WI38 (cell line): ENCODE measurements around the gene WDHD1.
"Not testable (repeated sequence)": the region's sequence is repeated elsewhere in the genome, so short reads cannot be mapped to it uniquely, and the experiment has no call there.

Source experiments
- H3K4me3 ChIP-seq: 2 replicates; pipeline ENCODE4 v1.5.1; 2011; ENCODE audit warnings: low read depth, mild to moderate bottlenecking, control low read depth, low read length
- TF ChIP-seq, protein P1 (sequence below): IDR thresholded peaks from 2 replicates; pipeline ENCODE4 v1.5.1; 2012; ENCODE audit warnings: low read depth, mild to moderate bottlenecking, control low read depth, low read length

WDHD1 gene

GRCh38 chr14:54933006-54933405 lies 93.9 kb downstream of the WDHD1 start:
- no peak overlapping the region for H3K4me3 ChIP-seq

GRCh38 chr14:54931598-54932340 lies 95.1 kb downstream of the WDHD1 start:
- H3K4me3 ChIP-seq = no peak overlapping the region
- TF ChIP-seq, protein P1, sequence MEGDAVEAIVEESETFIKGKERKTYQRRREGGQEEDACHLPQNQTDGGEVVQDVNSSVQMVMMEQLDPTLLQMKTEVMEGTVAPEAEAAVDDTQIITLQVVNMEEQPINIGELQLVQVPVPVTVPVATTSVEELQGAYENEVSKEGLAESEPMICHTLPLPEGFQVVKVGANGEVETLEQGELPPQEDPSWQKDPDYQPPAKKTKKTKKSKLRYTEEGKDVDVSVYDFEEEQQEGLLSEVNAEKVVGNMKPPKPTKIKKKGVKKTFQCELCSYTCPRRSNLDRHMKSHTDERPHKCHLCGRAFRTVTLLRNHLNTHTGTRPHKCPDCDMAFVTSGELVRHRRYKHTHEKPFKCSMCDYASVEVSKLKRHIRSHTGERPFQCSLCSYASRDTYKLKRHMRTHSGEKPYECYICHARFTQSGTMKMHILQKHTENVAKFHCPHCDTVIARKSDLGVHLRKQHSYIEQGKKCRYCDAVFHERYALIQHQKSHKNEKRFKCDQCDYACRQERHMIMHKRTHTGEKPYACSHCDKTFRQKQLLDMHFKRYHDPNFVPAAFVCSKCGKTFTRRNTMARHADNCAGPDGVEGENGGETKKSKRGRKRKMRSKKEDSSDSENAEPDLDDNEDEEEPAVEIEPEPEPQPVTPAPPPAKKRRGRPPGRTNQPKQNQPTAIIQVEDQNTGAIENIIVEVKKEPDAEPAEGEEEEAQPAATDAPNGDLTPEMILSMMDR = no peak

More at GRCh38 chr14:54933006-54933405, 93.9 kb downstream of the WDHD1 start:
- TF ChIP-seq, protein P1 = no peak

DNA sequence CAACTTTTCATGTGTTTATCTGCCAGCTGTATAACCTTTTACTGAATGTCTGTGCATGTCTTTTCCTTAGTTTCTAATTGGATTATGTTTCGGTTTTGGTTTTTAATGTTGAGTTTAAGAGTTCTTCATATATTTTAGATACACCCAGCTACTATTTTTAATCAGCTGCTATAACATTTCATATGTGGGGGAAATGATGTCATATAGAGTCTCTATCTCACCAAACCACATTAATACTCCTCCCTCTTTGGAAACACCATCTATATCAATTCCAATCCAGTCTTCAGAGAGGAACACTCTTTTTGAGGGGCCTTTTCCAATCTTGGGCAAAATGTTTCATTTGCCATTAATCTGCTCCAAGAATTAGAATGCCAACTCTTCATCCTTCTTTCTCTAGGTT lies 95.8 kb downstream of the WDHD1 start:
- no peak overlapping the region for H3K4me3 ChIP-seq
- TF ChIP-seq, protein P1 = no peak

DNA sequence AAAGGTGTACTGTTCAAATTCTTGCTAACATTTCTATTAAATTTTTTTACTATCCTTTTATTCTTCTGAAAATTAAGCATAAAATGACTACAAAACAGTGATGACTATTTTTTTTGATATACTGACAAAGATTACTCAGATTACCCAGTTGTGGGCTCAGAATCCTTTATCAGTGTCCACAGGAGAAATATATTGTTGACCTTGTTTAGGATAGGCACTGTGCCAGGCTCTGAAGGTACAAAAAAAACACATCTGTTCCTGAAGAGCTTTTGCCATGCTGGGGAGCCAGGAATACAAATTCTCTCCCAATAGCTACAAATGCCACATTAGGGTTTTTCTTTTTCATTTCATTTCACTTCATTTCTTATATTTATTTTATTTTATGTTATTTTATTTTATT lies 97.3 kb downstream of the WDHD1 start:
- TF ChIP-seq, protein P1 = no peak
- no peak overlapping the region for H3K4me3 ChIP-seq

DNA sequence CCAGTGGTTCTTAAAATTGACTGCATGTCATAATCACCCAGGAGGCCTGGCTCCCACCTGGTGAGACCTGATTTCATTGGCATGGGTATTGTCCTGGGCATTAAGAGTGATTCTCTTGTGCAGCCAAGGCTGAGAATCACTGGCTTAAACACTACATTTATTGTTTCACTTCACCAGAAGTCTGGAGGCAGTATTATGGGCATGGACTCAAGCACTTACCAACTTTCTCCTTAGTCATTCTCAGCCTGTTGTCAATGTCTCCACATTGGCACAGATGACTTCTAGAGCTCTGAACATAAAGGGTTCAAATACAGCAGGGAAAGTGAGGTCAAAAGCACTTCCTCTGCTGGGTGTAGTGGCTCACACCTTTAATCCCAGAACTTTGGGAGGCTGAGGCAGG lies 98.7 kb downstream of the WDHD1 start:
- no peak overlapping the region for H3K4me3 ChIP-seq
- TF ChIP-seq, protein P1 = no peak

DNA sequence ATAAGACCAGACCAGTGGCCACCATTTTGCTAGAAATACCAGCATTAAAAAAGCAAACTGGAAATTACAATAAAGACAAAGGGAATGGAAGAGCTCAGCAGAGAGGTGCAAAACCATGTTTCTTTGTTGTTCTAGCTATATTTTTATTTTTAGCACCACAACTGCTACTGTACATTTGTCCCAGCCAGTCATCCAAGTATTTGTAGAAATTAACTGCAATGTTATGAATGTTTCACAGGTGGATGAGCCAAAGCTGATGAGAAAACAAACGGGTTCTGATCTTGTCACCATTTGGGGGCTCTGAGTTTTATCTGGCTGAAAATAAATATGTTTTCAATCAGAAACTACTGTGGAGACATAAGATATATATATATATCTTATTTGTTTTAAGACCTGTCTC lies 99.3 kb downstream of the WDHD1 start:
- TF ChIP-seq, protein P1 = no peak
- no peak overlapping the region for H3K4me3 ChIP-seq

- H3K4me3 ChIP-seq = not testable (repeated sequence)
Measured at GRCh38 chr14:54926570-54926969, 100.3 kb downstream of the WDHD1 start.

- TF ChIP-seq, protein P1 = no peak
- no peak overlapping the region for H3K4me3 ChIP-seq
Measured at GRCh38 chr14:54922598-54922997, 104.3 kb downstream of the WDHD1 start.
